Neutrophil (primary cell): ENCODE results near the gene TGM5.
"Not testable (repeated sequence)": the region's sequence is repeated elsewhere in the genome, so short reads cannot be mapped to it uniquely, and the experiment has no call there.

Experiments used
- H3K27ac ChIP-seq: fragments of 200-600 bp; sonication (generic); 2 replicates; pipeline ENCODE4 v1.5.1; 2016; ENCODE audit warnings: mild to moderate bottlenecking, moderate library complexity
- H3K27me3 ChIP-seq: fragments of 200-600 bp; sonication (generic); 2 replicates; pipeline ENCODE4 v1.6.0; 2016; ENCODE audit warnings: mild to moderate bottlenecking
- H3K36me3 ChIP-seq: fragments of 200-600 bp; sonication (generic); 2 replicates; pipeline ENCODE4 v1.5.1; 2017
- H3K4me1 ChIP-seq, 2 experiments: fragments of 200-600 bp in 1 of 2; sonication (generic) in 1 of 2; 1 replicate in 1 of 2; 2 replicates in 1 of 2; pipeline versions ENCODE4 v1.5.1 to v1.6.1; 2013 to 2016; ENCODE audit warnings: low read depth in 1 of 2, low read length in 1 of 2, mild to moderate bottlenecking in 1 of 2, moderate library complexity in 1 of 2; ENCODE audit not compliant: control insufficient read depth in 1 of 2, insufficient read depth in 1 of 2
- H3K4me3 ChIP-seq, 2 experiments: fragments of 200-600 bp in 1 of 2; sonication (generic) in 1 of 2; 1 replicate in 1 of 2; 2 replicates in 1 of 2; pipeline ENCODE4 v1.5.1; 2013 to 2016; ENCODE audit warnings: low read depth in 1 of 2, low read length in 1 of 2, mild to moderate bottlenecking in 1 of 2, moderate library complexity in 1 of 2
- H3K9me3 ChIP-seq: fragments of 200-600 bp; sonication (generic); 2 replicates; pipeline ENCODE4 v1.5.1; 2016
- CTCF ChIP-seq: fragments of 200-600 bp; sonication (generic); IDR thresholded peaks from 2 replicates; pipeline ENCODE4 v1.5.1; 2016; ENCODE audit warnings: antibody characterized with exemption

The TGM5 gene

GRCh38 chr15:43299411-43299810, 32.7 kb upstream of the TGM5 start:
- Histone ChIP-seq H3K4me3 (no peak overlapping the region), H3K9me3 (no peaks in the 10 kb centered on the region), H3K27me3 (peaks cover 27% of the 10 kb centered on the region), H3K36me3 (no peaks in the 10 kb centered on the region), H3K4me1 (no peaks in the 10 kb centered on the region), H3K27ac (no peak overlapping the region)
- no peak for TF ChIP-seq CTCF

GRCh38 chr15:43294091-43294706, 27.5 kb upstream of the TGM5 start:
- Histone ChIP-seq H3K27me3 (peaks cover 51% of the 10 kb centered on the region), H3K4me1 (no peaks in the 10 kb centered on the region), H3K4me3 (no peak overlapping the region), H3K9me3 (no peaks in the 10 kb centered on the region), H3K27ac (no peak overlapping the region), H3K36me3 (no peaks in the 10 kb centered on the region)
- TF ChIP-seq CTCF = no peak

GRCh38 chr15:43293432-43293831, 26.7 kb upstream of the TGM5 start:
- H3K4me1 ChIP-seq = no peaks in the 10 kb centered on the region
- H3K4me3 ChIP-seq = no peak overlapping the region
- H3K36me3 ChIP-seq = no peaks in the 10 kb centered on the region
- H3K27ac ChIP-seq = no peak overlapping the region
- no peak for TF ChIP-seq CTCF
- no peaks in the 10 kb centered on the region for H3K9me3 ChIP-seq
- H3K27me3 ChIP-seq = peaks cover 52% of the 10 kb centered on the region

GRCh38 chr15:43292375-43293078, 25.8 kb upstream of the TGM5 start:
- Histone ChIP-seq H3K36me3 (no peaks in the 10 kb centered on the region), H3K4me1 (no peaks in the 10 kb centered on the region), H3K4me3 (no peak overlapping the region), H3K27ac (no peak overlapping the region), H3K9me3 (no peaks in the 10 kb centered on the region), H3K27me3 (peaks cover 57% of the 10 kb centered on the region)
- no peak for TF ChIP-seq CTCF

GRCh38 chr15:43289656-43290055, 22.9 kb upstream of the TGM5 start:
- H3K27me3 ChIP-seq = peaks cover 52% of the 10 kb centered on the region
- peaks cover 9 to 12% of the 10 kb centered on the region in 2 experiments for H3K4me1 ChIP-seq
- H3K4me3 ChIP-seq, H3K27ac ChIP-seq, H3K9me3 ChIP-seq, H3K36me3 ChIP-seq: not testable (repeated sequence)

GRCh38 chr15:43287254-43287653, 20.5 kb upstream of the TGM5 start:
- Histone ChIP-seq H3K4me1 (peaks cover 20 to 23% of the 10 kb centered on the region in 2 experiments), H3K9me3 (no peaks in the 10 kb centered on the region), H3K36me3 (no peaks in the 10 kb centered on the region), H3K27ac (no peak overlapping the region), H3K27me3 (peaks cover 28% of the 10 kb centered on the region), H3K4me3 (no peak overlapping the region)
- TF ChIP-seq CTCF = no peak
